HG03565 (cell line): ENCODE data around the gene KCNG2.
A peak's percentile ranks its signal among the peaks of the same experiment; 100 is the strongest.
"Not testable (repeated sequence)": the region's sequence is repeated elsewhere in the genome, so short reads cannot be mapped to it uniquely, and the experiment has no call there.

Experiments
- ATAC-seq: cut with Tn5 transposase; IDR thresholded peaks from one replicate; pipeline ENCODE4 v1.9.1; 2021; ENCODE audit warnings: mild to moderate bottlenecking, moderate library complexity; ENCODE audit not compliant: unreplicated experiment

KCNG2 gene

DNA sequence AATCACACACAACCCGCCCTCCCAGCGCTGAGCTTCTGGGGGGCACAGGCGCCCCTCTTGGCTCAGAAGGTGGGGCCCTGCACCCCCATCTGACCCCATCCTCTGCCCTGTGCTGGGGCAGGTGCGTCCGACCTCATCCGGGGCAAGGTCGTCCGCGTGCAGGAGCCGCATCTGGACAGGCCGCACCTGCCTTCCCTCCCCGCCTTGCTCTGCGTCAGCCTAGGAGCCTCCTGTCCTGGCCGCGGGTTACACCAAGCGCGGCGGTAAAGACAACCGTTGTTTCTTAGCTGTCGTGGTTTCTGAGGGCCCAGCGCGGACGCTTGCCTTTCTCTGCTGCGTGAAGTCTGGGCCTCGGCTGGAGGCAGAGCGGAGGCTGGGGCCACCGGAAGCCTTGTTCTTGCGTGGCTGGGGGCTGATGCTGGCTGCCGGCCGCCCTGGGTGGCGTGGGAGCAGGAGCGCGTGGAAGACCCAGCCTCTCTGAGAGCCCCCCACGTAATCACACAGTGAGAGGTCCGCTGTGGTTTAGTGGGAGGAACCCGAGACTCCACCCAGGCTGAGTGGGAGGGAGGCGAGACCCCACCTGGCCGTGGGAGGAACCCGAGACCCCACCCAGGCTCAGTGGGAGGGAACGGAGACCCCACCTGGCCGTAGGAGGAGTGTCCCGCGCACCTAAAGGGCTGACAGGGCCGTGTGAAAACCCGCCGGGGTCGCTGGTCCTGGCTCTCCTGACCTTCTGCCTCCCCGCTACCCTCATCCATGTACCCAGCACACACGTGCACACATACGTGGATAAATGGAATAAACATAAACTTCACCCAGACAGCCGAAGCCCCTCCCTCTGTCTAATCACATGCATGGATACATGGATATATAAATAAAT, 51.8 kb downstream of the KCNG2 start:
- no peak for ATAC-seq

DNA sequence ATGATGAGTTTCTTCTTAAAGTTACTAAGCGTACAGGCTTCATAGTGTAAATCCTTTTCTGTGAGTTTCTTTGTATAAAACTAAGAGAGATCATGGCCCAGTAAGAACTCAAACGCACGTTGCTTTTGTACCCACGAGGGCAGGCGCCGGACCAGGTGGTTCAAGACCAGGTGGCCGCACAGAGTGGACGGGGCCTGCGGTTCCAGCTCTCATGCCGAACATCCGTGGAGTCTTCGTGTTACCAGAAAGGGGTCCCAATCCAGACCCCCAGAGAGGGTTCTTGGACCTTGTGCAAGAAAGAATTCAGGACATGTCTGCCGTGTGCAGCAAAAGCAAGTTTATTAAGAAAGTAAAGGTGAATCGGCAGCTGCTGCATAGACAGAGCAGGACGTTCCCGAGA, 53.0 kb downstream of the KCNG2 start:
- no peak for ATAC-seq

DNA sequence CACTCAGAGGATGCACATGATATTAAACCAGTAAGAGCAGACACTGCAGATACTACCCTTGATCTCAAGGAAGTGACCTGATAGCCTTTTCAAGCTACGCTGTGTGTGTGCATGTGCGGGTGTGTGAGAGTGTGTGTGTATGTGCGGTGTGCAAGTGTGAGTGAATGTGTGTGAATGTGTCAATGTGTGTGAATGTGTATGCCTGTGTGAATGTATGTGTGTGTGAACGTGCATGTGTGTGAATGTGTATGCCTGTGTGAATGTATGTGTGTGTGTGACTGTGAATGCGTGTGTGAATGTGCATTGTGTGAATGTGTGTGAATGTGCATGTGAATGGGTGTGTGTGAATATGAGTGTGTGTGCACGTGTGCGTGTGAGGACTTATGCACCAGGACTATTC, 53.8 kb downstream of the KCNG2 start:
- no peak for ATAC-seq

DNA sequence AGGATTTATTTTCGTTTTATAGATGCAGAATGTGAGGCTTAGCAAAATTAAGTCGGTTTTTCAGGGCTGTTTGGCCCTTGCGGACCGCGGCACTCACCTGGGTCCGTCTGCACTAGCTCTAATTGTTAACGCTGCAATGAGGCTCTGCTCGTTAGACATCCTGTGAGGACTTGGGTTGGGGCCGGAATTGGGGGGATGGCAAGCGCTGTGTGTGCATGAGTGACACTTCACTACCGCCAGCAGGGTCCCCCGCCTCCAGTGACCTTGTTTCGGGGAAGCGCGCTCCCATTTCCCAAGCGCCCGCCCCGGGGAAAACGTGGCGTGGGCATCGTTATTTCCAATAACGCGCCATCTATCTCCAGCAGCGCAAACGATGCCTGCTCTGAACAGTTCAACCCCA, 54.2 kb downstream of the KCNG2 start:
- ATAC-seq, result no peak

DNA sequence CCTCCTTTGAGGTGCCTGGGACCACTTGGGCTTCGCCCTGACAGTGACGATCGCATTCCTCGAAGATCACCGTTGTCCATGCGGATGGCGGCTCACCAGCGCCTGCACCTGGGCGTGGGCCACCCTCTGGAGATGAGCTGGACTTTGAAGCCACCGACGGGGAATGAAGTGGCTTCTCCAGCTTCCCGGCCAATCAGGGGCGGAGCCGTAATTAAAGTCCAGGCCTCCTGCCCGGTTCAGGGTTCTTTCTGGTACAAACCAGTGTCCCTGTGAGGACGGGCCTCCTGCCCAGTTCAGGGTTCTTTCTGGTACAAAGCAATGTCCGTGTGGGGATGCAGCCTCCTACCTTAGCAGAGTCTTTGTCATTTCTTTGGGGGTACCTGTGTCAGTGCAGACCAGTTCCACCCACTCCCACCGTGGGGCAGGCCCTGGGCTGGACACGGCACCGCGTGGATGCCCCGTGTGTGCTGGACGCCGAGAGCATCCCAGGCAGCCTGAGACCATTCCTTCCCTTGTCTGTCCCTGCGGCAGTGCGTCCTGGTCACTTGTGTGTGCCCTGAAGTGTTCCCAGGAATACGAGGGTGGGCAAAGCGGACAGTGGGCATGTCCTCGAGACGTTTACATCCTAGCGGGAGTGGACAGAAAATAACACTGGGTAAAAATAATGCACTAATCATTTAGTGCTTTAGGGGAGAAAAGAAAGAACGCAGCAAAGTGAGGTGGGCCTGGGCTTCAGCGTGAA, 55.0 kb downstream of the KCNG2 start:
- ATAC-seq, result no peak

DNA sequence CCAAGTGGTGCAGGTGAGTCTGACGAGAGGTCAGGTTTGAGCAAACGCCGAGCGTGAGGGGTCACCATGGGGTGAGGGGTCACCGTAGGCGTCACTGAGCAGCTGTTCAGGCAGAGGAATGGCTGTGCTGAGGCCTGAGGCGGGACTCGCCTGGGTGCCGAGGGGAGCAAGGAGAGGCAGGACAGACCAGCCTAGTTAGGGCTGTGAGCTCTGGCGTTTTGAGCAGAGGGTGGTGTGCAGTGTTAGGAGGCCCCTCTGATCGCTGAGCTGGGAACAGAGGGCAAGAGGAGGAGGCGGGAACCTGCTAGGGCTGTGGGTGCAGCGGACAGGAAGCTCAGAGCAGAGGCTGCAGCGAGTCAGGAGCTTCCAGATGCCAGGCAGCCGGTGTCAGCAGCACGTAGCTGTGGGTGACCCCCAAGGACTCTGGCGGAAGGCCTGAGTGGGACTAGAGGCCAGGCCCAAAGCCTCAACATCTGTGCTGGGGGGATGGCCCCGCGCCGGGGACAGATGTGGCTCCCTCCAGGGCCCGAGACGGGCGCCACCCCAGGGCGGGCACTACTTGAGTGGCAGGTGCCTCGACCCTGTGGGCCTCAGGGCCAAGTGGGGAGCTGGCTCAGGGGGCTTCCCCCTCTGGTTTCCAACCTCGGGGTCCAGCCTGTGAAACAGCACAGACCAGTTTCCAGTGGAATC, 55.7 kb downstream of the KCNG2 start:
- no peak for ATAC-seq

DNA sequence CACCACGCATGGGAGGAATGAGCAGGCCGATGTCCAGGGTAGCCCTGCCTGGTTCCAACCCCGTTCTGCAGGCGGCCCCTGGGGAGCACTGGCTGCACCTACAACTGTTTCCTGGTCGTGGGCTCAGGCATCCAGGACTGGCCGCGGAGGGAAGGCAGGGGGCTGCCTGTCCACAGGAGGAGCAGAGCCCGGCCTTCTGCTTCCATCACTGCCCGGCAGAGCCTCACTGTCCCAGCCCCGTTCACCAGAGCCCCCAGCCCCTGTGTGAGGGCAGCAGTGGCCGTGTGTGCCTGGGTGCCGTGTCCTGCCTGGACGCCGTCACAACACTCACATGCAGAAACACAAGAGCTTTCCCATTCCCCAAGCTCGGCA, 56.2 kb downstream of the KCNG2 start:
- no peak for ATAC-seq

DNA sequence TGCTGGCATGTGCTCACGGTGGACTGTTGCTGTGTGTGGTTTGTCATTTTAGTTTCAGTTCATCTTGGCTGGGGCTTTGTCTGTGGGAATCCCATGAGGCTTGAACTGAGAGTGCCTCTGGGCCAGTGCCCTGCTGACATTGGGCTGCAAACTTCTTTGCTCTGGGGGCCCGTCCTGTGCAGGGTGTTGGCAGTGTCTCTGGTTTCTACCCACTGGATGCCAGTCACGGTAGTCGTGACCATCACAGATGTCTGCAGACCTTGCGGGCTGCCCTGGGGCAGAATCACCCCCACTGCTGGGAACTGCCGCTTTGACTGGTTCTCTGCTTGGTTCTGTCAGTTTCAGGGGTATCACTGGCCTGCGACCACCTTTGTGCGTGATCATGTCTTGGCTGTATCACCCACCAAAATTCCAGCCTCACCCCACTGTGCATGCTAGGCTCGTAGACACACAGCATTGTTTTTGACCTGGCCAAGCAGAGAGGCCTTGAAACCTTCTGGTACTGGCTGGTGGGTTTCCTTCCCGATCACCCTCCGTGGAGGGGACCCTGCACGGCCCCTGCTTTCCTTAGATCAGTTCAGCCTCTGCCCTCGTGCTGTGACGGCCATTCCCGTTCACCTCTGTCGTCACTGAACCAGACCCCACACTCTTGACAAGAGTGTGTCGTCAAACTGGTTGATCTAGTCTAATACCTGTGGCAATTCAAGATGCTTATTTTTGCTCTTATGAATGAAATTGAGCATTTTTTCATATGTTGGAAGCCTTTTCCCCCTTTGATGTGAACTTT, 57.6 kb downstream of the KCNG2 start:
- peak; percentile 68 for ATAC-seq

DNA sequence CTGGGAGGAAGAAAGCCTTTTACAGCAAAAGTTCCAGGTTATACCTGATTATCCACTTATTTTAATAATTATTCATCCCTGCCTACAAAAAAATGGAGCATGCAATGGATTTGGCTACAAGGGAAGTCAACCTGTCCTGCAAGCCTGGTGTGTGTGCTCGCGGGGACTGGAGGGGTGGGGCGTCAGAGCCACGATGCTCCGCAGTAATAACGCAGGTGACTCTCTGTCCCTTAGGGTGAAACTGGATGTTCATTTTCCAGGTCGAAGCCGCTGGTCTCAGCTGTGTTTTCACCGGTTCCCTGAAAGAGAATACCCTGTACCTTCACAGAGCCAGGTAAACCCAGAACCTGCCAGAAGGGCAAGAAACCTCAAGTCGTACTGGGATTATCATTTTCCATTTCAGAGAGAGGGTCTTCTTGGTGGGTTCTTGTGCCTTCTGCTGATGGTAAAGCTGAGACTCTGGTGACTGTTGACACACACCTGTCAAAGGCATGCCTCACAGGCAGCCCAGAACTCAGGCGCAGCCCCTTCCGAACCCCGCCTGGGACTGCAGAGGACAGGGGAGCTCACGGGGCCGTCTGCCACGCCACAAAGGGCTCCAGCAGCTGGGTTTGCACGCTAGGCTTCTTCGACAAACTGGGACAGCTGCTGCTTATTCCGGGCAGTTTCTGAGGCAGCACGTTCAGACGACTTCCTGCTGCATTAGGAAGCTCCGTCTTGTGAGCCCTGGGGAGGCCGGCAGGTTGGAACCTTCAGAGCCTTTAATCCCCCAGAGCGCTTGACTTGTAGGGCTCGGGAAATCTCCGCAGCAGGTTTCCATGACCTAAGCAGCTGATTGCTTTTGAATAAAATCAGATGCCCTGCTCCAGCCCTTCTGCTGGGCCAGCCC, 58.6 kb downstream of the KCNG2 start:
- peak; percentile 41 for ATAC-seq

DNA sequence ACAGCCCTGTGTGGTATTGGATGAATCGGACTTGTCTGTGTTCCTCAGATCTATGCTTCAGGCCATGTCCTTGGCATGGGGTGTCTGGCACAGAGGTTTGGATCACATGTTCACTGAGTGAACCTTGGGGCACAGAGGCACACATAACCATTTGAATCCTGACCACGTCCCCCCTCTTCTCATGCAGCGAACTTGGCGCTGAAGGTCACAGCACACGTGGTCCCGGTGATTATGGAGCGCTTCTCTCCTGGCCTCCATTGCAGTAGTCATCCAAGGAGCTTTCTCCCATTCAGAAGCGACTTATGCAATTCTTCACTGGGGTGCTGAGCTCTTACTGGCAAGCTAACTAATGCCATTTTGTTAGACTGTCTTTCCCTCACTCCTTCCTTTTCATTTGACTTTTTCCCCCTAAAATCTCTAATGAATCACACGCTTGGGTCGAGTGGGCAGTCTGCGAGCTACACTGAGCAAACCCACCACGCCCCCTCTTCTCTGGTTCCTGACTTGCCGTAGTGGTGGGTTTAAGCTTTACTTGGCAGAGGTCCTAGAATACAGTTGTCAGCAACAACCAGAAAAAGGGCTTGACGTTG, 59.4 kb downstream of the KCNG2 start:
- ATAC-seq, result no peak

DNA sequence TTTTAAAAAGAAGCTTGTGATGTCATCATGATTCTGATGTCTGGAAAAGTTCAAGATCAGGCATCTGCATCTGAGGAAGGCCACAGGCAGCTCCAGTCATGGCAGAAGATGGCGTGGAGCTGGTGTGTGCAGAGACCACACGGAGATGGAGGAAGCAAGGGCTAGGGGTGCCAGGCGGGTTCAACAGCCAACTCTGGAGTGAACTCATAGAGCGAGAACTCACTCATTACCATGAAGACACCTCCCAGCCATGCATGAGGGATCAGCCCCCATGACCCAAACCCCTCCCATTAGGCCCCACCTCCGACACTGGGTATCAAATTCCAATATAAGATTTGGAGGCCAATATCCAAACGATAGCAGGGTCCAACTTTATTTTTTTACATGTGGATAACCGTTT, 61.6 kb downstream of the KCNG2 start:
- ATAC-seq, result no peak

DNA sequence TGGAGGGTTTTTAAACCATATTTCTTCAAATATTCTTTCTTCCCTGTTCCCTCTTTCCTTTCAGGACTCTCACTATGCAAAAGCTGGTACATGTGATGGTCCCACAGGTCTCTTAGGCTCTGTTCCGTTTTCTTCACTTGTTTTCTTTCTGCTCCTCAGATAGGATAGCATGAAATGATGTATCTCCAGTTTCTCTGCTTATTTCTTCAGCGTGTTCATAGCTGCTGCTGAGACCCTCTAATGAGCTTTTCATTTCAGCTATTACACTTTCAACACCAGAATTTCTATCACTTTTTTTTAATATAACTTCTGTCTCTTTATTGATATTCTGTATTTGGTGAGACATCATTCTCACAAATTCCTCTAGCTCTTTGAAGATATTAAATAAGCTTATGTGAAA, 63.9 kb downstream of the KCNG2 start:
- no peak for ATAC-seq

DNA sequence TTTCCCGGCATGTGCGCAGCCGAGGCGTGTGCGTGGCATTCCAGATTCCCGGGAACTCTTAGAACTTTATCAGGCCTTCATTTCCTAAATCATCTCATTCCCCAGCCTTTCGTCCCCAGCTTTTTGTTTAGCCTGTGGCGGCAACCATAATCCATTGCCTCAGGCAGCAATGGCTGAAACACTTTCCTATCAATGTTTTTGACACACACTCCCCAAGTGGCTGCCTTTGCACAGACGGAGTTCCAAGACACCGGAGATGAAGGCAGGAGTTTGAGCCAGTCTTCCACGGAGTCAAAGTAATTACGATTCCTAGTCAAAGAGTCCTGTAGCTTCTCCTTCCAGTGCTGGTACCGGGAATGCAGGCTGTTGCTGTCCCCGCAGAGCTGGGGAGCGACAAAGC, 64.8 kb downstream of the KCNG2 start:
- no peak for ATAC-seq

DNA sequence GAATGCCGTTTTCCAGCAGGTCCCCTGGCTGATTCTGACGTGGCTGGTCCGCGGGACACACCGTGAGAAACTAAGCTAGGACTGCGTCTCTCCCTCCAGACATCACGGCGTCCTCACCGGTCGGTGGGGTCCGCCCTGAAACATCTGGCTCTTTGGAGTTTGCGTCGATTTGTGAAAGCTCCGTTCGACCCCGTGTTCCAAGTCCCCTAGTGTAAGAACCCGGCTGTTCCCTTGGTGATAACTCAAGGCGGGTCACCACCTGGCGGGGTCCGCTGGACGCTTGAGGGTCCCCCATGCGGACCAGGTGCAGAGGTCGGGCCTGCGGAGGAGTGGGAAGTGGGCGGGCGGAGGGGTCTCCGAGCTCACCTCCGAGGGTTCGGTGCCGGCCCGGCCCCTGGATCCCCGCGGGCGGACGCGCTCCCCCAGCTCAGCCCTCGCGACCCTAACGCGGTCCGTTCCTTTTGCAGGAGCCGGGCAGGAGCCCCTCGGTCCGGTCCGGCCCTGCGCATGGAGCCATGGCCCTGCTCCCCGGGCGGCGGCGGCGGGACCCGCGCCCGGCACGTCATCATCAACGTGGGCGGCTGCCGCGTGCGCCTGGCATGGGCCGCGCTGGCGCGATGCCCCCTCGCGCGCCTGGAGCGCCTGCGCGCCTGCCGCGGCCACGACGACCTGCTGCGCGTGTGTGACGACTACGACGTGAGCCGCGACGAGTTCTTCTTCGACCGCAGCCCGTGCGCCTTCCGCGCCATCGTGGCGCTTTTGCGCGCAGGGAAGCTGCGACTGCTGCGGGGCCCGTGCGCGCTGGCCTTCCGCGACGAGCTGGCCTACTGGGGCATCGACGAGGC, 65.6 kb downstream of the KCNG2 start:
- no peak for ATAC-seq

DNA sequence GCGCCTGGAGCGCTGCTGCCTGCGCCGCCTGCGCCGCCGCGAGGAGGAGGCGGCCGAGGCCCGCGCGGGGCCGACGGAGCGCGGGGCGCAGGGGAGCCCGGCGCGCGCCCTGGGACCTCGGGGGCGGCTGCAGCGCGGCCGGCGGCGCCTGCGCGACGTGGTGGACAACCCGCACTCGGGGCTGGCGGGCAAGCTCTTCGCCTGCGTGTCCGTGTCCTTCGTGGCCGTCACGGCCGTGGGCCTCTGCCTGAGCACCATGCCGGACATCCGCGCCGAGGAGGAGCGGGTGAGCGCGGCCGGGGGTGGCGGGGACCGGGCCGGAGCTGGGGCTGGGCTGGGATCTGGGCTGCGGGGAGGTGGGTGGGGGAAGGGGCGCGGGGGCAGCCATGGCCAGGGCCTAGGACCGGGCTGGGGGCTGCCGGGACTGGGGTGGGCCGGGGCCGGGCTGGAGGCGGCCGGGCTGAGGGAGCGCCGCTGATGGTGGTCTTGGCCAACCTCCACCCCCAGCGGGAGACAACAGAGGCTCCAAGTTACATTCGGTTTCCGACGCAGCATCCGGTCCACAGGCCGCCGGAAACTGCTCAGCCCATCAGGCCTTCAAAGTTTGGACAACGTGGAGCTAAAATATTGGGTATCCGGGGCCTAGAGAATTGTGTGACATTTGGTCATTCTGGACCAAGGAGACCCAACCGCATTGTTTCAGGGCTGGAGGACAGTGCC, 66.4 kb downstream of the KCNG2 start:
- no peak for ATAC-seq

DNA sequence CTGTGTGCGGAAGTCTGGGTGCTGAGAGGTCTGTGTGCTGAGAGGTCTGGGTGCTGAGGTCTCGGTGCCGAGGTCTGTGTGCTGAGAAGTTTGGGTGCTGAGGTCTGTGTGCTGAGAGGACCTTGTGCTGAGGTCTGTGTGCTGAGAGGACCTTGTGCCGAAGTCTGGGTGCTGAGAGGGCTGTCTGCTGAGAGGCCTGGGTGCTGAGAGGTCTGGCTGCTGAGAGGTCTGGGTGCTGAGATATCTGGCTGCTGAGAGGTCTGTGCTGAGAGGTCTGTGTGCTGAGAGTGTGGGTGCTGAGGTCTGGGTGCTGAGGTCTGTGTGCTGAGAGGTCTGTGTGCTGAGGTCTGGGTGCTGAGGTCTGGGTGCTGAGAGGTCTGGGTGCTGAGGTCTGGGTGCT, 67.2 kb downstream of the KCNG2 start:
- not testable (repeated sequence) for ATAC-seq

DNA sequence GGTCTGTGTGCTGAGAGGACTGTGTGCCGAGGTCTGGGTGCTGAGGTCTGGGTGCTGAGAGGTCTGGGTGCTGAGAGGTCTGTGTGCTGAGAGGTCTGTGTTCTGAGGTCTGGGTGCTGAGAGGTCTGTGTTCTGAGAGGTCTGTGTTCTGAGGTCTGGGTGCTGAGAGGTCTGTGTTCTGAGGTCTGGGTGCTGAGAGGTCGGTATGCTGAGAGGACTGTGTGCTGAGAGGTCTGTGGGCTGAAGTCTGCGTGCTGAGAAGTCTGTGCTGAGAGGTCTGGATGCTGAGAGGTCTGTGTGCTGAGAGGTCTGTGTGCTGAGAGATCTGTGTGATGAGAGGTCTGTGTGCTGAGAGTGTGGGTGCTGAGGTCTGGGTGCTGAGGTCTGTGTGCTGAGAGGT, 68.2 kb downstream of the KCNG2 start:
- ATAC-seq, result not testable (repeated sequence)
